KBM-7 (cell line): ENCODE data around the gene APOD.
"Not testable (repeated sequence)": the region's sequence is repeated elsewhere in the genome, so short reads cannot be mapped to it uniquely, and the experiment has no call there.

Source experiments
- DNase-seq: peaks from one replicate; pipeline ENCODE4 v3.0.0-alpha.2; 2015
- in situ Hi-C: fragments of 300-500 bp; cut with MboI; formaldehyde crosslinking; loops from 2 replicates; pipeline ENCODE4 v1.14.3; 2020; ENCODE audit warnings: low sequenced_read_pairs, low pct_unique_long_range_greater_than_20kb, mixed read lengths

APOD gene

GRCh38 chr3:195619591-195620369, 36.0 kb upstream of the APOD start:
- DNase-seq, in situ Hi-C loops: not testable (repeated sequence)

DNA sequence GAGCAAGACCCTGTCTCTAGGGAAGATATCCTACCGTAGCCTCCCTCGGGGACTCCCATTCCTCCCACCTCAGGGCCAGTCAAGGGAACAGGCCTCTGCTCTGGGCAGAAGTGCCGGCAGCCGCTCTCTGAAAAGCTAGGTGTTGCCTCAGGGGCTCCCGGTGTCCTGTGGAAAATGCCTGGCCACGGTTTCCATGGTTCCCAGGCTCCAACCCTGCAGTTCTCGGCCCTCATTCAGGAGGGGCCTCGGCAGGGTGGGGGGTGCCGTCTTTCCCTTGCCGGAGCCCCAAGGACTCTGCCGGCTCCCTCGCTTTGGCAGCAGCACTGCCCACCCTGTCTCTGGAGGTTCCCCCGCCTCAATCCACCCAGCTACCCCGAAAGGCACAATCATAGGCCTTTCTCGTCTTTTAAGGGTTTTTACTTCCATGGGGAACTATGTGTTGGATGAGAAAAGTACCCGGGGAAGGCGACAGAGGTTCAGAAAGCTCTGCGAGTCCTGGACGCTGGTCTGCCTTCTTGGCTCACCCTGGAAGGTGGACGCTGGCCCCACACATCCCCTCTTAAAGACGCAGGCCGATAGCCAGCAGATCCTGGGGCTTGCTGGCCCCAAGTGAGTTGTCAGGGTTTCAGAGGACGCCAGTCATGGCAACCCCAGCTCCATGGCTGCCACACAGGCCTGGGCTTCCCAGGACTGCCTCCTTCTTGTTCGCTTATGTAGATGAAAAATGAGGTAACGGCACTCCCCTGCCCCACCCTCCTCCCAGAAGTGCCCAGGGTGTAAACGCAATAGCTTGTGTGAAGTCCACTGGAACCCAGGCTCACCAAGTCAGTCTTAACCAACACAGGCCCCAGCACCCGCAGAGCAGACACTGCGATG, 34.3 kb upstream of the APOD start:
- DNase-seq, in situ Hi-C loops: not testable (repeated sequence)

- DNase-seq, in situ Hi-C loops: not testable (repeated sequence)
Measured at GRCh38 chr3:195617134-195617533, 33.4 kb upstream of the APOD start.

GRCh38 chr3:195616681-195617080, 32.9 kb upstream of the APOD start:
- in situ Hi-C loops, result no loop called here
- no peak for DNase-seq

DNA sequence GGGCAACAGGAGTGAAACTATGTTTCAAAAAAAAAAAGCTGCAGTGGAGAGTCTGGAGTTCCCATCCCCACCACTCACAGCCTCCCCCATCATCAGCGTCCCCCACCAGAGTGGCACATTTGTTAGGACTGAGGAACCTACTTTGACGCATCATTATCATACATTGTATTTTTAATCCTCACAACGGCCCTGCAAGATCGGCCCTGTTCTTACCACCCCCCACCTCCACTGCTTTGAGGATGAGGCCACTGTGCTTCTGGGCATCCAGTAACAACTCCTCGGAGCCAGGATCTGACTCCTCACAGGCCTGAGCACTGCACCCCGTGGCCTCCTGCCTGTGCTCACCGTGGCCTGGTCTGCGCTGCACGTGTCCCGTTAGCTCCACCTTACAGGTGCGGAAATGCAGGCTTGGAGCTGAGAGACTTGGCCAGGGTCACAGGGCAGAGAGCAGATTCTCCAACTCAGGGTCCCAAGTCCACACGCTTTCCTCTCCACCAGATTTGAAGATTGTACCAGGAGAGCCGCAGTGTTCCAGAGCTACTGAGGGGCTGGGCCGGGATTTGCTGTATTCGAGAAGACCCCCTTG, 32.3 kb upstream of the APOD start:
- DNase-seq, in situ Hi-C loops: not testable (repeated sequence)

DNA sequence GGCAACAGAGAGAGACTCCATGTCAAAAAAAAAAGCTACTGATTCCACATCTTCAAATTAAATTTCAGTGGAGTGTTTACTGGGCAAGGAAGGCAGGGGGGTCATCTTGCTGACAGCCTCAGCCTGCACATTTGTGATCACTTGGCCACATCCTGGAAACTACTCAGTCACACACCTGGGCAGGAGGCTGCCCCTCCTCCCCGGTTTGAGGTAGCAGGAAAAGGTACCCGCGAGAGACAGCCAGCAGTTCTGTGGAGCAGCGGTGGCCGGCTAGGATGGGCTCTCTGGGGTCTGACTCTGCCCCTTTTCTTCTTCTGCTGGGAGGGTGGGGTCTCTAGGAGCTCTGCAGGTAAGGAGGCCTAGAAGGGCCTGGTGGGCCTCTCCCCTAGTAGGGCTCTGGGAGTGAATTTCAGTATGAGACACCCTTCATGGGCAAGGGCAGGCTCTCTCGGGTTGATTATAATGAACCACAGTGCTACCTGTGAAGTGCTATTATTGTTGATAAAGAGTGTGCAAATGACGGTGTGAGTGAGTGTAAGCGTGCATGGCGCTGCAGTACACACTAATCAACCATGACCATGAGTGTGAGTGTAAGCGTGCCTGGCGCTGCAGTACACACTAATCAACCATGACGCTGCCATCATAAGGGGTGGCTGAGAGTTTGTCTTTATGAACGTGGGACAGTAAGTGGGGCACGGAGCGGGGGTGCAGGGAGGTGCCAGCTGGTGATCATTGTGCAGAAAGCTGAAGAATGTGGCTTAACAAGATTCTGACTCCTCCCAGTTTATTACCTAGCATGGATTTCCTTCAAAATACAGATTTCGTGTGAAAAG, 31.1 kb upstream of the APOD start:
- in situ Hi-C loops, DNase-seq: not testable (repeated sequence)

DNA sequence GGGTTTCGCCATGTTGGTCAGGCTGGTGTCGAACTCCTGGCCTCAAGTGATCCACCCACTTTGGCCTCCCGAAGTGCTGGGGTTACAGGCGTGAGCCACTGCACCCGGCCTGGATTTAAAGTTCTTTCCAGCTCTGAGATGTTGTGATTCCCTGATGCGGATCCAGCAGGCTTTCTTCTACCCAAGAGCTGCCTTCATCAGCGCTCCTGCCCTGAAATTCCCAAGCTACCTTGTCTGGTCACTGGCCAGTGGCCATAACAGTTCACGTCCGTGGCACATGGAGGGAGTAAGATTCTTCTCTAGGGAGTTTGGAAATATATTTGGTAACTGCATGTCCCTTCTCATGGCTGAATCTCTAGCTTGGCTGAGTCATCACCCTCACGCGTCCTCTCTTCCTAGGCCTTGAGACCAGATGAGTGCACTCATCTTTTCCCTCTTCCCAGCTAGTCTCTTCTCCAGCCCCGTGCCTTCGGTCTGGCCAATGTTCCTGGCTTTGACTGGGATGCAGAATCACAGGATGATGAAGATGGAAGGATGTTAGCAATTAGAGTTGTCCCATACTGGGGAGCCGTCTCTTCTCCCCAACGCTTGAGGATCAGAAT, 29.8 kb upstream of the APOD start:
- in situ Hi-C loops, result no loop called here
- no peak for DNase-seq

GRCh38 chr3:195612075-195612800, 28.5 kb upstream of the APOD start:
- in situ Hi-C loops, result no loop called here
- peak; percentile 62 for DNase-seq

DNA sequence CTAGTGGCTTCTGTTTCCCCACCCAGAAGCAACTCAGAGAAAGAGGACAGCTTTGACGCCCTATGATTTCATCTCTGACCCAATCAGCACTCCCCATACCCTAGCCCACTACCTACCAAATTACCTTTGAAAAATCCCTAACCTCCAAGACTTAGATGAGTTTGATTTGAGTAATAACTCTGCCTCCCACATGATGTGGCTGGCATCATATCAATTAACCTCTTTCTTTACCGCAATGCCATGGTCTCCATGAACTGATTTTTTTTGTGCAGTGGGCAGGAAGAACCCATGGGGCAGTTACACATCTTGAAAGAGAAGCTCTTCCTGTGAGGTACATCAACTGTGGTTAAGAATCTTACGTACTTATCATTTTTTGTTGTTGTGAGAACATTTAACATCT, 25.5 kb upstream of the APOD start:
- in situ Hi-C loops, result no loop called here
- DNase-seq, result no peak

DNA sequence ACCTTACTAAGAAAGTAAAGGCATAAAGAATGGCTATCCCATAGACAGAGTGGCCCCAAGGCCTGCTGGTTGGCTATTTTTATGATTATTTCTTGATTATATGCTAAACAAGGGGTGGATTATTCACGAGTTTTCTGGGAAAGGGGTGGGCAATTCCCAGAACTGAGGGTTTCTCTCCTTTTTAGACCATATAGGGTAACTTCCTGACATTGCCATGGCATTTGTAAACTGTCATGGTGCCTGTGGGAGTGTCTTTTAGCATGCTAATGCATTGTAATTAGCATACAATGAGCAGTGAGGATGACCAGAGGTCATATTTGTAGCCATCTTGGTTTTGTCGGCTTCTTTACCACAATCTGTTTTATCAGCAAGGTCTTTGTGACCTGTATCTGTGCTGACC, 18.0 kb upstream of the APOD start:
- DNase-seq, in situ Hi-C loops: not testable (repeated sequence)

DNA sequence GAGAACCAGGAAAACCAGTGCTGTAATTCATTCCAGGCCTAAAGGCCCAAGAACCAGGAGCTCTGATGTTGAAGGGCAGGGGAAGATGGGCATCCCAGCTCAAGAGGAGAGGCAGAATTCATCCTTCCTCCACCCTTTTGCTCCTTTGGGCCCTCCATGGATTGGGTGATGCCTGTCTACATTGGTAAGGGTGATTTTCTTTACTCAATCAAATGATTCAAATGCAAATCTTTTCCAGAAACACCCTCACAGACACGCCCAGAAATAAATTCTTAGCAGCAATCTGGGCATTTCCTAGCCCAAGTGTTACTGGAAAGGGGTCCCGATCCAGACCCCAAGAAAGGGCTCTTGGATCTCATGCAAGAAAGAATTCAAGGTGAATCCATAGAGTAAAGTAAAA, 17.6 kb upstream of the APOD start:
- DNase-seq, result no peak
- in situ Hi-C loops, result no loop called here

DNA sequence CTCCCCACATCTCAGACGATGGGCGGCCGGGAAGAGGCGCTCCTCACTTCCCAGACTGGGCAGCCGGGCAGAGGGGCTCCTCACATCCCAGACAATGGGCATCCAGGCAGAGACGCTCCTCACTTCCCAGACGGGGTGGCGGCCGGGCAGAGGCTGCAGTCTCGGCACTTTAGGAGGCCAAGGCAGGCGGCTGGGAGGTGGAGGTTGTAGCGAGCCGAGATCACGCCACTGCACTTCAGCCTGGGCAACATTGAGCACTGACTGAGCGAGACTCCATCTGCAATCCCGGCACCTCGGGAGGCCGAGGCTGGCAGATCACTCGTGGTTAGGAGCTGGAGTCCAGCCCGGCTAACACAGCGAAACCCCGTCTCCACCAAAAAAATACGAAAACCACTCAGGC, 16.2 kb upstream of the APOD start:
- in situ Hi-C loops, DNase-seq: not testable (repeated sequence)

- DNase-seq, in situ Hi-C loops: not testable (repeated sequence)
Measured at GRCh38 chr3:195599516-195599915, 15.8 kb upstream of the APOD start.

DNA sequence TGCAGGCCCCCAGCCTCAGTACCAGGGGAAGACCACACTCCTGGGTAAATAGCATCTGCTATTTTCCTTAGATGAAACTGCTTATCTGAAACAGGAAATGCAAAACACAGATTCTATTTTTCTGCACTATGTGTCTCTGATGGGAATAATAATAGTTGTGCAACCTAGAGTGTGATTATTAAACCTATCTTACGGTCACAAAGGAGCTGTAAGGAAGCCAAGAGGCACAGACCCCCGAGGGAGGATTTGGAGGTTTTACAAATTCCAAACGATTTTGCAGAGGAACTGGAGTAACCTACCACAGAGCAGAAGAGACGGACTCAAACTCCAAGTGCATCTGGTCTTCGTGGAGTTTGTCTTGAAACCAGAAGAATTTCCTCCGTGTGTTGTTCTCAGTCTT, 14.1 kb upstream of the APOD start:
- in situ Hi-C loops, result no loop called here
- no peak for DNase-seq

- no peak for DNase-seq
- in situ Hi-C loops, result no loop called here
Measured at GRCh38 chr3:195597229-195597628, 13.5 kb upstream of the APOD start.

DNA sequence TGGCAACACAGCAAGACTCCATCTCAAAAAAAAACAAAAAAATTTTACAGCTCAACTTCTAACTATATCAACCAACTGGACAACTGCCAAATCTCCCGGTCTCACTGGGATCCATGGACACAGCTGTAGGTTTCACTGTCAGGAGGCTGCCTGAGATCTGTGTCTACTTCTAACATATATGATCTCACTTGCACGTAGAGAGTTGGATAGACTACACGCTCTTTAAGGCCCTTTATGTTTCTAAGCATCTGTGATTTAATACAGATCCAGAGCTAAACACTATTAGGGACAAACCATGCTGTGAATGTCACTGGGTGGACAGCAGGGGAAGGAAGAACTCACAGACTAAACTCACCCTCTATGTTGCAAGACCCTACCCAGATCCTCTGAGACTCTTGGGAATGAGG, 13.0 kb upstream of the APOD start:
- DNase-seq, result no peak
- in situ Hi-C loops, result no loop called here

GRCh38 chr3:195595785-195596531, 12.2 kb upstream of the APOD start:
- in situ Hi-C loops, result no loop called here
- DNase-seq, result no peak
